ENCODE results near the gene P2RX3. TPM values are rescaled to one million over a fixed set of nuclear protein-coding genes. Genes with fewer than 3 reads are reported as not detected.

The P2RX3 gene
- total and polyA plus RNA-seq, 2 experiments from 2014 or later = 0.15 to 0.35 TPM

DNA sequence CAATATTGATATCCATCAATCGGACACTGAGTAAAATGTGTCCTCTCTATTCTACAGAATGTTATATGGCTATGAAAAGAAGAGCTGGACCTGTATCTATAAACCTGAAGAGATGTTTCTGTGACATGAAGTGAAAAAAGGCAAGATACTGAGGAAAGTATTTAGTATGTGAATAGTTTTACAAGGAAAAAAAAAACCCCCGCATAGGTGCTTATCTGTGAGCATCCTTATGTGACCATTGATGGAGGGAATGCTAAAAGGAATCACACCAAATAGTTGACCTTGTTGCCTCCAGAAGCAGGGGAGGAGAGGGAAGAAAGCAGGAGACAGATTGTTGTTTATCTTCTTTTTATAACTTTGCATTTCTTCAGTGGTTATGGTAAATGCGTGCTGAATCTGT is 53.0 kb downstream of the P2RX3 start:
- H3K4me3 ChIP-seq = no peak overlapping the region
- Mint-ChIP-seq H3K27me3 (ENCODE audit: insufficient read depth, low read depth, poor library complexity) (no peaks in the 10 kb centered on the region), H3K27ac (no peak overlapping the region), H3K4me3 (no peak overlapping the region), H3K4me1 (no peaks in the 10 kb centered on the region), H3K36me3 (ENCODE audit: low read depth) (no peaks in the 10 kb centered on the region), H3K9me3 (no peaks in the 10 kb centered on the region)
- no peak overlapping the region for H2AFZ ChIP-seq
- H3K79me2 ChIP-seq (replicated peaks; ENCODE audit: insufficient read depth) = no peaks in the 10 kb centered on the region
- H3K9me2 ChIP-seq (ENCODE audit: insufficient read depth) = peaks cover 5% of the 10 kb centered on the region
- H3K4me1 ChIP-seq (ENCODE audit: insufficient read depth) = no peaks in the 10 kb centered on the region
- H3K27ac ChIP-seq (ENCODE audit: low read depth) = no peak overlapping the region
- no peaks in the 10 kb centered on the region for H3K27me3 ChIP-seq (ENCODE audit: insufficient read depth)
- no peaks in the 10 kb centered on the region for H3K36me3 ChIP-seq (ENCODE audit: insufficient read depth)
- TF ChIP-seq EZH2 (IDR thresholded peaks at IDR 0.05; ENCODE audit: low read depth, unreplicated experiment) (no peak), ZNF331 (CRISPR knock-in tag; IDR thresholded peaks at IDR 0.05; ENCODE audit: low read depth) (no peak), ZNF114 (CRISPR knock-in tag; IDR thresholded peaks at IDR 0.05) (no peak), NANOG (IDR thresholded peaks at IDR 0.05; ENCODE audit: borderline replicate concordance) (no peak), JUNB (IDR thresholded peaks at IDR 0.05; ENCODE audit: unreplicated experiment) (no peak), POLR2AphosphoS5 (IDR thresholded peaks at IDR 0.05; ENCODE audit: low read depth) (no peak), STAT1 (IDR thresholded peaks at IDR 0.05; ENCODE audit: unreplicated experiment) (no peak), CREB1 (CRISPR knock-in tag; IDR thresholded peaks at IDR 0.05; ENCODE audit: low read depth) (no peak), EZH2phosphoT487 (IDR thresholded peaks at IDR 0.05; ENCODE audit: unreplicated experiment) (no peak)
- TF ChIP-seq, protein P1, sequence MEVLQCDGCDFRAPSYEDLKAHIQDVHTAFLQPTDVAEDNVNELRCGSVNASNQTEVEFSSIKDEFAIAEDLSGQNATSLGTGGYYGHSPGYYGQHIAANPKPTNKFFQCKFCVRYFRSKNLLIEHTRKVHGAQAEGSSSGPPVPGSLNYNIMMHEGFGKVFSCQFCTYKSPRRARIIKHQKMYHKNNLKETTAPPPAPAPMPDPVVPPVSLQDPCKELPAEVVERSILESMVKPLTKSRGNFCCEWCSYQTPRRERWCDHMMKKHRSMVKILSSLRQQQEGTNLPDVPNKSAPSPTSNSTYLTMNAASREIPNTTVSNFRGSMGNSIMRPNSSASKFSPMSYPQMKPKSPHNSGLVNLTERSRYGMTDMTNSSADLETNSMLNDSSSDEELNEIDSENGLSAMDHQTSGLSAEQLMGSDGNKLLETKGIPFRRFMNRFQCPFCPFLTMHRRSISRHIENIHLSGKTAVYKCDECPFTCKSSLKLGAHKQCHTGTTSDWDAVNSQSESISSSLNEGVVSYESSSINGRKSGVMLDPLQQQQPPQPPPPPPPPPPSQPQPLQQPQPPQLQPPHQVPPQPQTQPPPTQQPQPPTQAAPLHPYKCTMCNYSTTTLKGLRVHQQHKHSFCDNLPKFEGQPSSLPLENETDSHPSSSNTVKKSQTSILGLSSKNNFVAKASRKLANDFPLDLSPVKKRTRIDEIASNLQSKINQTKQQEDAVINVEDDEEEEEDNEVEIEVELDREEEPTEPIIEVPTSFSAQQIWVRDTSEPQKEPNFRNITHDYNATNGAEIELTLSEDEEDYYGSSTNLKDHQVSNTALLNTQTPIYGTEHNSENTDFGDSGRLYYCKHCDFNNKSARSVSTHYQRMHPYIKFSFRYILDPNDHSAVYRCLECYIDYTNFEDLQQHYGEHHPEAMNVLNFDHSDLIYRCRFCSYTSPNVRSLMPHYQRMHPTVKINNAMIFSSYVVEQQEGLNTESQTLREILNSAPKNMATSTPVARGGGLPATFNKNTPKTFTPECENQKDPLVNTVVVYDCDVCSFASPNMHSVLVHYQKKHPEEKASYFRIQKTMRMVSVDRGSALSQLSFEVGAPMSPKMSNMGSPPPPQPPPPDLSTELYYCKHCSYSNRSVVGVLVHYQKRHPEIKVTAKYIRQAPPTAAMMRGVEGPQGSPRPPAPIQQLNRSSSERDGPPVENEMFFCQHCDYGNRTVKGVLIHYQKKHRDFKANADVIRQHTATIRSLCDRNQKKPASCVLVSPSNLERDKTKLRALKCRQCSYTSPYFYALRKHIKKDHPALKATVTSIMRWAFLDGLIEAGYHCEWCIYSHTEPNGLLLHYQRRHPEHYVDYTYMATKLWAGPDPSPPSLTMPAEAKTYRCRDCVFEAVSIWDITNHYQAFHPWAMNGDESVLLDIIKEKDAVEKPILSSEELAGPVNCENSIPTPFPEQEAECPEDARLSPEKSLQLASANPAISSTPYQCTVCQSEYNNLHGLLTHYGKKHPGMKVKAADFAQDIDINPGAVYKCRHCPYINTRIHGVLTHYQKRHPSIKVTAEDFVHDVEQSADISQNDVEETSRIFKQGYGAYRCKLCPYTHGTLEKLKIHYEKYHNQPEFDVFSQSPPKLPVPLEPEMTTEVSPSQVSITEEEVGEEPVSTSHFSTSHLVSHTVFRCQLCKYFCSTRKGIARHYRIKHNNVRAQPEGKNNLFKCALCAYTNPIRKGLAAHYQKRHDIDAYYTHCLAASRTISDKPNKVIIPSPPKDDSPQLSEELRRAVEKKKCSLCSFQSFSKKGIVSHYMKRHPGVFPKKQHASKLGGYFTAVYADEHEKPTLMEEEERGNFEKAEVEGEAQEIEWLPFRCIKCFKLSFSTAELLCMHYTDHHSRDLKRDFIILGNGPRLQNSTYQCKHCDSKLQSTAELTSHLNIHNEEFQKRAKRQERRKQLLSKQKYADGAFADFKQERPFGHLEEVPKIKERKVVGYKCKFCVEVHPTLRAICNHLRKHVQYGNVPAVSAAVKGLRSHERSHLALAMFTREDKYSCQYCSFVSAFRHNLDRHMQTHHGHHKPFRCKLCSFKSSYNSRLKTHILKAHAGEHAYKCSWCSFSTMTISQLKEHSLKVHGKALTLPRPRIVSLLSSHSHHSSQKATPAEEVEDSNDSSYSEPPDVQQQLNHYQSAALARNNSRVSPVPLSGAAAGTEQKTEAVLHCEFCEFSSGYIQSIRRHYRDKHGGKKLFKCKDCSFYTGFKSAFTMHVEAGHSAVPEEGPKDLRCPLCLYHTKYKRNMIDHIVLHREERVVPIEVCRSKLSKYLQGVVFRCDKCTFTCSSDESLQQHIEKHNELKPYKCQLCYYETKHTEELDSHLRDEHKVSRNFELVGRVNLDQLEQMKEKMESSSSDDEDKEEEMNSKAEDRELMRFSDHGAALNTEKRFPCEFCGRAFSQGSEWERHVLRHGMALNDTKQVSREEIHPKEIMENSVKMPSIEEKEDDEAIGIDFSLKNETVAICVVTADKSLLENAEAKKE (CRISPR knock-in tag; IDR thresholded peaks at IDR 0.05) = no peak
- TF ChIP-seq, protein P2, sequence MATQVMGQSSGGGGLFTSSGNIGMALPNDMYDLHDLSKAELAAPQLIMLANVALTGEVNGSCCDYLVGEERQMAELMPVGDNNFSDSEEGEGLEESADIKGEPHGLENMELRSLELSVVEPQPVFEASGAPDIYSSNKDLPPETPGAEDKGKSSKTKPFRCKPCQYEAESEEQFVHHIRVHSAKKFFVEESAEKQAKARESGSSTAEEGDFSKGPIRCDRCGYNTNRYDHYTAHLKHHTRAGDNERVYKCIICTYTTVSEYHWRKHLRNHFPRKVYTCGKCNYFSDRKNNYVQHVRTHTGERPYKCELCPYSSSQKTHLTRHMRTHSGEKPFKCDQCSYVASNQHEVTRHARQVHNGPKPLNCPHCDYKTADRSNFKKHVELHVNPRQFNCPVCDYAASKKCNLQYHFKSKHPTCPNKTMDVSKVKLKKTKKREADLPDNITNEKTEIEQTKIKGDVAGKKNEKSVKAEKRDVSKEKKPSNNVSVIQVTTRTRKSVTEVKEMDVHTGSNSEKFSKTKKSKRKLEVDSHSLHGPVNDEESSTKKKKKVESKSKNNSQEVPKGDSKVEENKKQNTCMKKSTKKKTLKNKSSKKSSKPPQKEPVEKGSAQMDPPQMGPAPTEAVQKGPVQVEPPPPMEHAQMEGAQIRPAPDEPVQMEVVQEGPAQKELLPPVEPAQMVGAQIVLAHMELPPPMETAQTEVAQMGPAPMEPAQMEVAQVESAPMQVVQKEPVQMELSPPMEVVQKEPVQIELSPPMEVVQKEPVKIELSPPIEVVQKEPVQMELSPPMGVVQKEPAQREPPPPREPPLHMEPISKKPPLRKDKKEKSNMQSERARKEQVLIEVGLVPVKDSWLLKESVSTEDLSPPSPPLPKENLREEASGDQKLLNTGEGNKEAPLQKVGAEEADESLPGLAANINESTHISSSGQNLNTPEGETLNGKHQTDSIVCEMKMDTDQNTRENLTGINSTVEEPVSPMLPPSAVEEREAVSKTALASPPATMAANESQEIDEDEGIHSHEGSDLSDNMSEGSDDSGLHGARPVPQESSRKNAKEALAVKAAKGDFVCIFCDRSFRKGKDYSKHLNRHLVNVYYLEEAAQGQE (IDR thresholded peaks at IDR 0.05; ENCODE audit: unreplicated experiment) = no peak
- TF ChIP-seq, protein P3, sequence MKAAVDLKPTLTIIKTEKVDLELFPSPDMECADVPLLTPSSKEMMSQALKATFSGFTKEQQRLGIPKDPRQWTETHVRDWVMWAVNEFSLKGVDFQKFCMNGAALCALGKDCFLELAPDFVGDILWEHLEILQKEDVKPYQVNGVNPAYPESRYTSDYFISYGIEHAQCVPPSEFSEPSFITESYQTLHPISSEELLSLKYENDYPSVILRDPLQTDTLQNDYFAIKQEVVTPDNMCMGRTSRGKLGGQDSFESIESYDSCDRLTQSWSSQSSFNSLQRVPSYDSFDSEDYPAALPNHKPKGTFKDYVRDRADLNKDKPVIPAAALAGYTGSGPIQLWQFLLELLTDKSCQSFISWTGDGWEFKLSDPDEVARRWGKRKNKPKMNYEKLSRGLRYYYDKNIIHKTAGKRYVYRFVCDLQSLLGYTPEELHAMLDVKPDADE (IDR thresholded peaks at IDR 0.05) = no peak
- TF ChIP-seq, protein P4, sequence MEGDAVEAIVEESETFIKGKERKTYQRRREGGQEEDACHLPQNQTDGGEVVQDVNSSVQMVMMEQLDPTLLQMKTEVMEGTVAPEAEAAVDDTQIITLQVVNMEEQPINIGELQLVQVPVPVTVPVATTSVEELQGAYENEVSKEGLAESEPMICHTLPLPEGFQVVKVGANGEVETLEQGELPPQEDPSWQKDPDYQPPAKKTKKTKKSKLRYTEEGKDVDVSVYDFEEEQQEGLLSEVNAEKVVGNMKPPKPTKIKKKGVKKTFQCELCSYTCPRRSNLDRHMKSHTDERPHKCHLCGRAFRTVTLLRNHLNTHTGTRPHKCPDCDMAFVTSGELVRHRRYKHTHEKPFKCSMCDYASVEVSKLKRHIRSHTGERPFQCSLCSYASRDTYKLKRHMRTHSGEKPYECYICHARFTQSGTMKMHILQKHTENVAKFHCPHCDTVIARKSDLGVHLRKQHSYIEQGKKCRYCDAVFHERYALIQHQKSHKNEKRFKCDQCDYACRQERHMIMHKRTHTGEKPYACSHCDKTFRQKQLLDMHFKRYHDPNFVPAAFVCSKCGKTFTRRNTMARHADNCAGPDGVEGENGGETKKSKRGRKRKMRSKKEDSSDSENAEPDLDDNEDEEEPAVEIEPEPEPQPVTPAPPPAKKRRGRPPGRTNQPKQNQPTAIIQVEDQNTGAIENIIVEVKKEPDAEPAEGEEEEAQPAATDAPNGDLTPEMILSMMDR (conservative IDR thresholded peaks at IDR 0.05; ENCODE audit: low read depth in 2 of 2) = no peak
- DNase-seq (ENCODE audit: low spot score) (no peak), ATAC-seq (no peak)
- no peaks in the 10 kb centered on the region for H3F3A ChIP-seq (replicated peaks; ENCODE audit: low read depth)
- H4K20me1 ChIP-seq (replicated peaks; ENCODE audit: insufficient read depth) = no peaks in the 10 kb centered on the region
- H3K4me2 ChIP-seq = no peak overlapping the region
